Retinal pigment epithelial cell (primary cell): ENCODE results near the gene WWOX.
"Not testable (repeated sequence)": the region's sequence is repeated elsewhere in the genome, so short reads cannot be mapped to it uniquely, and the experiment has no call there.

Source experiments
- DNase-seq: peaks from one replicate; pipeline ENCODE4 v3.0.0-alpha.2; 2010; ENCODE audit warnings: low read depth
- H3K4me3 ChIP-seq: 2 replicates; pipeline ENCODE4 v1.5.1; 2011; ENCODE audit warnings: mild to moderate bottlenecking, low read length, control low read depth, moderate library complexity
- CTCF ChIP-seq: conservative IDR thresholded peaks from 2 replicates; pipeline ENCODE4 v1.5.1; 2011; ENCODE audit warnings: low read depth, low read length, control low read depth, inconsistent platforms

The WWOX gene

GRCh38 chr16:78099271-78100111 is at the start of gene WWOX:
TSS of gene WWOX (plus strand) at chr16:78099654.
- H3K4me3 ChIP-seq: peak within 1 kb of the TSS; percentile 89
- peak; percentile 94 for DNase-seq
- no peak for TF ChIP-seq CTCF

- TF ChIP-seq CTCF: no peak
- DNase-seq: no peak
- no peak overlapping the region for H3K4me3 ChIP-seq
Measured at GRCh38 chr16:78050734-78051400, 48.6 kb upstream of the WWOX start.

GRCh38 chr16:78057803-78058564 is 41.5 kb upstream of the WWOX start:
- no peak for DNase-seq
- TF ChIP-seq CTCF: no peak
- H3K4me3 ChIP-seq: no peak overlapping the region

- H3K4me3 ChIP-seq, DNase-seq: not testable (repeated sequence)
Measured at GRCh38 chr16:78059806-78060205, 39.6 kb upstream of the WWOX start.

- no peak for DNase-seq
- H3K4me3 ChIP-seq: no peak overlapping the region
- TF ChIP-seq CTCF: no peak
Measured at GRCh38 chr16:78060295-78060694, 39.2 kb upstream of the WWOX start.

- DNase-seq: no peak
- H3K4me3 ChIP-seq: no peak overlapping the region
- no peak for TF ChIP-seq CTCF
Measured at GRCh38 chr16:78060809-78061208, 38.6 kb upstream of the WWOX start.

GRCh38 chr16:78065319-78065718 is 34.1 kb upstream of the WWOX start:
- H3K4me3 ChIP-seq: no peak overlapping the region
- no peak for TF ChIP-seq CTCF
- DNase-seq: no peak
